B cell (primary cell): ENCODE results near the gene KCNH5. TPM values are rescaled to one million over a fixed set of nuclear protein-coding genes. Genes with fewer than 3 reads are reported as not detected.

Source experiments
- ATAC-seq: fragments of 200-7000 bp; cut with Tn5 transposase; one replicate; pipeline ENCODE4 v1.10.0; 2021; ENCODE audit warnings: low read depth, mild to moderate bottlenecking, moderate number of reproducible peaks, moderate library complexity
- CTCF ChIA-PET: fragments of 350-600 bp; sonication (Branson Sonifier 250); formaldehyde crosslinking; loops from one replicate; lab custom pipeline; 2021; ENCODE audit warnings: antibody characterized with exemption, inconsistent platforms; lab: Charles Lee
- POLR2A ChIA-PET: fragments of 350-600 bp; sonication (Branson Sonifier 250); formaldehyde crosslinking; loops from one replicate; lab custom pipeline; 2021; ENCODE audit warnings: antibody characterized with exemption; lab: Charles Lee
- DNase-seq: peaks from one replicate; pipeline ENCODE4 v3.0.0; 2013
- H2AFZ ChIP-seq: 2 replicates; pipeline ENCODE4 v1.6.1; 2012; ENCODE audit warnings: mild to moderate bottlenecking, low read depth, low read length; ENCODE audit not compliant: insufficient read depth, poor library complexity, severe bottlenecking
- H3K27ac ChIP-seq, 2 donors: 1 replicate in 1 of 2; 2 replicates in 1 of 2; pipeline ENCODE4 v1.5.1; 2012 to 2013; ENCODE audit warnings: low read length in 2 of 2, mild to moderate bottlenecking in 2 of 2, moderate library complexity in 1 of 2
- H3K27me3 ChIP-seq, 4 experiments: fragments of 200-600 bp in 1 of 4; sonication (generic) in 1 of 4; replicated peaks in 1 of 4; 1 replicate in 2 of 4; 2 replicates in 2 of 4; pipeline versions ENCODE4 v1.6.1 to v1.7.0; 2013 to 2016; ENCODE audit warnings: low read length in 3 of 4, mild to moderate bottlenecking in 2 of 4, mixed read lengths in 1 of 4, moderate library complexity in 1 of 4; ENCODE audit not compliant: insufficient read depth in 4 of 4, control insufficient read depth in 3 of 4; ENCODE audit errors: control extremely low read depth in 1 of 4
- H3K36me3 ChIP-seq, 2 experiments: replicated peaks in 1 of 2; 1 replicate in 1 of 2; 2 replicates in 1 of 2; pipeline versions ENCODE4 v1.6.1 to v1.7.1; 2013; ENCODE audit warnings: low read length in 1 of 2; ENCODE audit not compliant: insufficient read depth in 2 of 2, control insufficient read depth in 1 of 2; ENCODE audit errors: control extremely low read depth in 1 of 2, extremely low read depth in 1 of 2
- H3K4me1 ChIP-seq, 2 donors: fragments of 200-600 bp in 1 of 2; sonication (generic) in 1 of 2; 1 replicate in 1 of 2; 2 replicates in 1 of 2; pipeline versions ENCODE4 v1.5.1 to v1.6.1; 2013 to 2017; ENCODE audit warnings: low read length in 2 of 2; ENCODE audit not compliant: control insufficient read depth in 2 of 2, insufficient read depth in 2 of 2
- H3K4me2 ChIP-seq: replicated peaks from 2 replicates; pipeline ENCODE3; 2012; ENCODE audit warnings: mild to moderate bottlenecking, low read depth, low read length; ENCODE audit not compliant: poor library complexity, severe bottlenecking
- H3K4me3 ChIP-seq, 5 experiments: fragments of 200-600 bp in 1 of 5; sonication (generic) in 1 of 5; 1 replicate in 3 of 5; 2 replicates in 2 of 5; pipeline versions ENCODE4 v1.5.1 to v1.7.0; 2011 to 2016; ENCODE audit warnings: low read length in 4 of 5, mild to moderate bottlenecking in 4 of 5, low read depth in 2 of 5, control low read depth in 1 of 5, moderate library complexity in 1 of 5; ENCODE audit not compliant: insufficient read depth in 1 of 5; ENCODE audit errors: control extremely low read depth in 1 of 5, extremely low read depth in 1 of 5
- H3K79me2 ChIP-seq: fragments of 200-600 bp; sonication (generic); one replicate; pipeline ENCODE4 v1.6.0; 2016; ENCODE audit warnings: low read length; ENCODE audit not compliant: control insufficient read depth, insufficient read depth
- H3K9ac ChIP-seq: fragments of 200-600 bp; sonication (generic); 2 replicates; pipeline ENCODE4 v1.6.1; 2017; ENCODE audit warnings: mild to moderate bottlenecking, low read length, moderate library complexity
- H3K9me3 ChIP-seq, 3 donors: one replicate each; pipeline versions ENCODE4 v1.6.1 to v1.7.1; 2013; ENCODE audit warnings: low read length in 2 of 3; ENCODE audit not compliant: control insufficient read depth in 2 of 3, insufficient read depth in 1 of 3; ENCODE audit errors: control extremely low read depth in 1 of 3
- H4K20me1 ChIP-seq: 2 replicates; pipeline ENCODE4 v1.6.0; 2012; ENCODE audit warnings: mild to moderate bottlenecking, low read length; ENCODE audit not compliant: insufficient read depth, control insufficient read depth, poor library complexity, severe bottlenecking
- H3K27ac Mint-ChIP-seq: one replicate; pipeline ENCODE4 v1.8.0; 2021; ENCODE audit warnings: mixed read lengths
- H3K27me3 Mint-ChIP-seq: one replicate; pipeline ENCODE4 v1.8.0; 2021; ENCODE audit warnings: mixed read lengths
- H3K4me1 Mint-ChIP-seq: one replicate; pipeline ENCODE4 v1.8.0; 2021; ENCODE audit warnings: mixed read lengths
- H3K4me3 Mint-ChIP-seq: one replicate; pipeline ENCODE4 v1.8.0; 2021; ENCODE audit warnings: mixed read lengths
- H3K9me3 Mint-ChIP-seq: one replicate; pipeline ENCODE4 v1.8.0; 2022; ENCODE audit warnings: mixed read lengths; ENCODE audit not compliant: insufficient read depth
- EZH2 ChIP-seq: IDR thresholded peaks from 2 replicates; pipeline ENCODE4 v1.6.1; 2012; ENCODE audit warnings: borderline replicate concordance, low read depth, mild to moderate bottlenecking, moderate library complexity, low read length; ENCODE audit not compliant: insufficient read depth, poor library complexity, severe bottlenecking
- WGBS: methylation state at CpG from one replicate; pipeline ENCODE4 v1.1.5; 2013; ENCODE audit warnings: missing lambda C conversion rate; ENCODE audit not compliant: insufficient coverage; 5-methylcytosine and 5-hydroxymethylcytosine counted together
- intact Hi-C: fragments of 100-400 bp; cut with micrococcal nuclease; formaldehyde crosslinking; loops from one replicate; pipeline ENCODE4 v1.10.0; 2022
- polyA plus RNA-seq: library from polyadenylated mRNA; depleted of rRNA; stranded (reverse); fragments of >200 nt; gene quantifications from 2 replicates; pipeline ENCODE4 v1.2.3, GENCODE V29; 2012
- total RNA-seq, 2 donors: library from RNA; stranded (reverse); fragments of 120-200 nt in 1 of 2; gene quantifications; 1 replicate in 1 of 2; 2 replicates in 1 of 2; pipeline versions ENCODE4 v1.2.3 to v1.2.4, GENCODE V29; 2013 to 2022
- TF ChIP-seq, protein P1 (sequence below): fragments of 200-600 bp; IDR thresholded peaks from one replicate; pipeline ENCODE4 v1.8.0; 2022; ENCODE audit warnings: antibody characterized with exemption, mild to moderate bottlenecking

The KCNH5 gene
- total and polyA plus RNA-seq, 2 donors (not counting 1 experiment from before 2014, with no cell fraction given) = not detected

DNA sequence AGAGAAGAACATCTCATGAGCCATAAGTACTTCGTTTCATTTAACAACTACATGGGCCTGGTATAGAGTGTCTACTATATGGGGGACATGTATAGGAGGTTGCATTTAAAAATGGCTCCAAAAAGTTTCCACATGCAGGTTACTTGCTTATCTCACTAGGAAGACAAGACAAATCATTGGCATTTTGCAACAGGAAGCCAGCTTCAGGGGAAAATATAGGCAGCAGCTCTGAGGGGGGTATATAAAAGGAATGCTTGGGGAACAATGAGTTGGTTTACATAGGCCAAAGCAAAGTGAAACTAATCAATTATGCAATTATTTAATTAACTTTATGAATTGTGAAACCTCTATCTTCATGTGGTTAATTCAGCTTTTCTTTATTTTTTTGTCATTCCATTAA, 225.3 kb downstream of the KCNH5 start:
- no peaks in the 10 kb centered on the region for H3K4me1 ChIP-seq
- no peak for ATAC-seq
- H3K27ac ChIP-seq = no peak overlapping the region
- Mint-ChIP-seq H3K9me3 (peaks cover 7% of the 10 kb centered on the region), H3K27ac (no peak overlapping the region), H3K4me1 (no peaks in the 10 kb centered on the region), H3K4me3 (no peak overlapping the region), H3K27me3 (no peaks in the 10 kb centered on the region)
- POLR2A ChIA-PET = no interaction called here
- H2AFZ ChIP-seq = no peak overlapping the region
- no peaks in the 10 kb centered on the region for H3K79me2 ChIP-seq
- no peak for DNase-seq
- no CpG with 5 or more reads among the region's 1 CpG for WGBS
- H3K4me3 ChIP-seq = no peak overlapping the region
- no peaks in the 10 kb centered on the region for H3K36me3 ChIP-seq
- intact Hi-C loops = no loop called here
- H3K9ac ChIP-seq = no peak overlapping the region
- H3K9me3 ChIP-seq = no peaks in the 10 kb centered on the region
- H3K27me3 ChIP-seq = no peaks in the 10 kb centered on the region
- no peak for TF ChIP-seq EZH2
- TF ChIP-seq, protein P1, sequence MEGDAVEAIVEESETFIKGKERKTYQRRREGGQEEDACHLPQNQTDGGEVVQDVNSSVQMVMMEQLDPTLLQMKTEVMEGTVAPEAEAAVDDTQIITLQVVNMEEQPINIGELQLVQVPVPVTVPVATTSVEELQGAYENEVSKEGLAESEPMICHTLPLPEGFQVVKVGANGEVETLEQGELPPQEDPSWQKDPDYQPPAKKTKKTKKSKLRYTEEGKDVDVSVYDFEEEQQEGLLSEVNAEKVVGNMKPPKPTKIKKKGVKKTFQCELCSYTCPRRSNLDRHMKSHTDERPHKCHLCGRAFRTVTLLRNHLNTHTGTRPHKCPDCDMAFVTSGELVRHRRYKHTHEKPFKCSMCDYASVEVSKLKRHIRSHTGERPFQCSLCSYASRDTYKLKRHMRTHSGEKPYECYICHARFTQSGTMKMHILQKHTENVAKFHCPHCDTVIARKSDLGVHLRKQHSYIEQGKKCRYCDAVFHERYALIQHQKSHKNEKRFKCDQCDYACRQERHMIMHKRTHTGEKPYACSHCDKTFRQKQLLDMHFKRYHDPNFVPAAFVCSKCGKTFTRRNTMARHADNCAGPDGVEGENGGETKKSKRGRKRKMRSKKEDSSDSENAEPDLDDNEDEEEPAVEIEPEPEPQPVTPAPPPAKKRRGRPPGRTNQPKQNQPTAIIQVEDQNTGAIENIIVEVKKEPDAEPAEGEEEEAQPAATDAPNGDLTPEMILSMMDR = no peak
- H4K20me1 ChIP-seq = no peaks in the 10 kb centered on the region
- CTCF ChIA-PET = no interaction called here
- no peak overlapping the region for H3K4me2 ChIP-seq

DNA sequence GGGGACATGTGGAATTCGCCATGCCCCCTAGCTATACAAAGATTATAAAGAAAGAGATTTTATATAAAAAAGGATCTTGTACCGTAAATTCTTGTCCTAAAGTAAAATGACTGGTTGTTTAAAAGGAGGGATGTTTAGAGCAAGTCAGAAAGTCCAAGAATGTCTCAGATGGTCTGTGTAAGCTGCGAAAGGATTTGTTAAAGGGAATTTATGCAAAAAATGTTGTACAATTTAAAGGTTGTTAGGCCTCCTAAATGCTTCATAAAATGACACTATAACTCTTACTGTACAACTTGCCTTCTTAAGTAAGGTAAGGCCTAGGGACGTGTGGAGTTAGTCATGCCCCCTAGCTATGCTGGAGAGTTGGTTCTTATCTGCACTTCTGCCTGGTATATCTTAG, 237.6 kb downstream of the KCNH5 start:
- intact Hi-C loops = no loop called here

More for the DNA sequence above, 237.6 kb downstream of the KCNH5 start:
- no peaks in the 10 kb centered on the region for H3K4me1 Mint-ChIP-seq
- no peak overlapping the region for H3K4me3 Mint-ChIP-seq
- ATAC-seq (no peak), DNase-seq (no peak)
- Histone ChIP-seq H3K27ac (no peak overlapping the region), H3K9me3 (peaks cover 0 to 2% (median 0%) of the 10 kb centered on the region in 3 donors), H3K36me3 (no peaks in the 10 kb centered on the region), H4K20me1 (no peaks in the 10 kb centered on the region), H2AFZ (no peak overlapping the region), H3K4me1 (no peaks in the 10 kb centered on the region), H3K4me3 (no peak overlapping the region), H3K79me2 (no peaks in the 10 kb centered on the region), H3K4me2 (no peak overlapping the region), H3K9ac (no peak overlapping the region), H3K27me3 (no peaks in the 10 kb centered on the region)
- ChIA-PET CTCF (no interaction called here), POLR2A (no interaction called here)
- H3K27me3 Mint-ChIP-seq = no peaks in the 10 kb centered on the region
- no peak overlapping the region for H3K27ac Mint-ChIP-seq
- no peak for TF ChIP-seq EZH2
- TF ChIP-seq, protein P1 = no peak
- peaks cover 2% of the 10 kb centered on the region for H3K9me3 Mint-ChIP-seq
- 100% methylated on average over 1 of the region's 4 CpGs for whole genome bisulfite sequencing
